A549 (cell line): ENCODE measurements around the gene CTAGE15.
"Not testable (repeated sequence)": the region's sequence is repeated elsewhere in the genome, so short reads cannot be mapped to it uniquely, and the experiment has no call there.

ENCODE experiments used
- CBX8 ChIP-seq: fragments of 200-600 bp; sonication (generic); IDR thresholded peaks from 2 replicates; pipeline ENCODE4 v1.6.1; 2016
- JUN ChIP-seq, 2 experiments: fragments of >200 bp; sonication (Bioruptor Twin); formaldehyde crosslinking; IDR thresholded peaks; 2 replicates in 1 of 2; 3 replicates in 1 of 2; pipeline ENCODE4 v1.6.1; 2016 to 2017
- MYC ChIP-seq: IDR thresholded peaks from 2 replicates; pipeline ENCODE4 v1.6.1; 2012; ENCODE audit warnings: mild to moderate bottlenecking, inconsistent platforms, low read length, improper control_type of control experiment, borderline replicate concordance
- POLR2A ChIP-seq: IDR thresholded peaks from 2 replicates; pipeline ENCODE4 v1.6.1; 2012; ENCODE audit warnings: mild to moderate bottlenecking, low read length
- RARB ChIP-seq: fragments of 250-450 bp; sonication (Bioruptor Pico); IDR thresholded peaks from 2 replicates; pipeline ENCODE4 v1.8.0; 2021; ENCODE audit warnings: mild to moderate bottlenecking, moderate library complexity
- TF ChIP-seq, protein P1 (sequence below): fragments of >200 bp; sonication (Bioruptor Twin); formaldehyde crosslinking; IDR thresholded peaks from 3 replicates; pipeline ENCODE4 v1.5.1; 2016
- TF ChIP-seq, protein P2 (sequence below): fragments of 250-450 bp; sonication (Bioruptor Pico); IDR thresholded peaks from 2 replicates; pipeline ENCODE4 v1.5.0; 2021; ENCODE audit warnings: mild to moderate bottlenecking, moderate library complexity, borderline replicate concordance
- TF ChIP-seq, protein P3 (sequence below): fragments of 150-350 bp; IDR thresholded peaks from 2 replicates; pipeline ENCODE4 v1.6.1; 2014; ENCODE audit warnings: low read depth, mild to moderate bottlenecking, low read length

DNA sequence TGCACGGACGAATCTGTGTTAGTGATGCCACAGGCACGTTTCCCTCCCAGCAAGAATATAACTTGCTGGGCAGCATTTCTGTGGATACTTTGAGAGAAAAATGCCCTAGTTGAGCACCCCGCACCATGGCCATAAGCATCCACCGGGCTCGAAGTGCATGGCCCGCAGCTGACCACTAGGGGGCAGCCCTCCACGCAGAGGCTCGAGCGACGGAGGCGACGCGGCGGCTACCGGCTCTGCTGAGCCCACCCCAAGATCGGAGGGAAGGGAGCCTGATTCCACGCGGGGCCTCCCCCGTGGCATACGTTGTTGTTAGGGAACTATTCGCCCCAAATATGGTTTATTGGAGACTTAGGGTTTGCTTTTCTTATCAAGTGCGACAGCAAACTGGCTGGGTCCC, 48.5 kb downstream of the CTAGE15 start:
- TF ChIP-seq JUN (IDR thresholded peaks at IDR 0.05); RARB (CRISPR knock-in tag); CBX8; POLR2A; MYC: not testable (repeated sequence)
- TF ChIP-seq, protein P1, sequence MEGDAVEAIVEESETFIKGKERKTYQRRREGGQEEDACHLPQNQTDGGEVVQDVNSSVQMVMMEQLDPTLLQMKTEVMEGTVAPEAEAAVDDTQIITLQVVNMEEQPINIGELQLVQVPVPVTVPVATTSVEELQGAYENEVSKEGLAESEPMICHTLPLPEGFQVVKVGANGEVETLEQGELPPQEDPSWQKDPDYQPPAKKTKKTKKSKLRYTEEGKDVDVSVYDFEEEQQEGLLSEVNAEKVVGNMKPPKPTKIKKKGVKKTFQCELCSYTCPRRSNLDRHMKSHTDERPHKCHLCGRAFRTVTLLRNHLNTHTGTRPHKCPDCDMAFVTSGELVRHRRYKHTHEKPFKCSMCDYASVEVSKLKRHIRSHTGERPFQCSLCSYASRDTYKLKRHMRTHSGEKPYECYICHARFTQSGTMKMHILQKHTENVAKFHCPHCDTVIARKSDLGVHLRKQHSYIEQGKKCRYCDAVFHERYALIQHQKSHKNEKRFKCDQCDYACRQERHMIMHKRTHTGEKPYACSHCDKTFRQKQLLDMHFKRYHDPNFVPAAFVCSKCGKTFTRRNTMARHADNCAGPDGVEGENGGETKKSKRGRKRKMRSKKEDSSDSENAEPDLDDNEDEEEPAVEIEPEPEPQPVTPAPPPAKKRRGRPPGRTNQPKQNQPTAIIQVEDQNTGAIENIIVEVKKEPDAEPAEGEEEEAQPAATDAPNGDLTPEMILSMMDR, result not testable (repeated sequence)
- TF ChIP-seq, protein P2, sequence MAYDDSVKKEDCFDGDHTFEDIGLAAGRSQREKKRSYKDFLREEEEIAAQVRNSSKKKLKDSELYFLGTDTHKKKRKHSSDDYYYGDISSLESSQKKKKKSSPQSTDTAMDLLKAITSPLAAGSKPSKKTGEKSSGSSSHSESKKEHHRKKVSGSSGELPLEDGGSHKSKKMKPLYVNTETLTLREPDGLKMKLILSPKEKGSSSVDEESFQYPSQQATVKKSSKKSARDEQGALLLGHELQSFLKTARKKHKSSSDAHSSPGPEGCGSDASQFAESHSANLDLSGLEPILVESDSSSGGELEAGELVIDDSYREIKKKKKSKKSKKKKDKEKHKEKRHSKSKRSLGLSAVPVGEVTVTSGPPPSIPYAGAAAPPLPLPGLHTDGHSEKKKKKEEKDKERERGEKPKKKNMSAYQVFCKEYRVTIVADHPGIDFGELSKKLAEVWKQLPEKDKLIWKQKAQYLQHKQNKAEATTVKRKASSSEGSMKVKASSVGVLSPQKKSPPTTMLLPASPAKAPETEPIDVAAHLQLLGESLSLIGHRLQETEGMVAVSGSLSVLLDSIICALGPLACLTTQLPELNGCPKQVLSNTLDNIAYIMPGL, result not testable (repeated sequence)
- TF ChIP-seq, protein P3, sequence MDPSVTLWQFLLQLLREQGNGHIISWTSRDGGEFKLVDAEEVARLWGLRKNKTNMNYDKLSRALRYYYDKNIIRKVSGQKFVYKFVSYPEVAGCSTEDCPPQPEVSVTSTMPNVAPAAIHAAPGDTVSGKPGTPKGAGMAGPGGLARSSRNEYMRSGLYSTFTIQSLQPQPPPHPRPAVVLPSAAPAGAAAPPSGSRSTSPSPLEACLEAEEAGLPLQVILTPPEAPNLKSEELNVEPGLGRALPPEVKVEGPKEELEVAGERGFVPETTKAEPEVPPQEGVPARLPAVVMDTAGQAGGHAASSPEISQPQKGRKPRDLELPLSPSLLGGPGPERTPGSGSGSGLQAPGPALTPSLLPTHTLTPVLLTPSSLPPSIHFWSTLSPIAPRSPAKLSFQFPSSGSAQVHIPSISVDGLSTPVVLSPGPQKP, result not testable (repeated sequence)
